Activated naive CD4-positive, alpha-beta T cell treated with anti-CD3 and anti-CD28 coated beads for 36 hours (primary cell): ENCODE results near the gene VENTX. TPM values are rescaled to one million over a fixed set of nuclear protein-coding genes. Genes with fewer than 3 reads are reported as not detected.

Experiments
- CTCF ChIA-PET: fragments of 350-600 bp; sonication (Branson Sonifier 250); formaldehyde crosslinking; loops from one replicate; lab custom pipeline; 2021; ENCODE audit warnings: antibody characterized with exemption; lab: Charles Lee
- DNase-seq: peaks from one replicate; pipeline ENCODE4 v3.0.0-alpha.2; 2020
- H3K27ac Mint-ChIP-seq: one replicate; pipeline ENCODE4 v1.8.0; 2021; ENCODE audit warnings: mild to moderate bottlenecking, mixed read lengths
- H3K27me3 Mint-ChIP-seq: one replicate; pipeline ENCODE4 v1.8.0; 2021; ENCODE audit warnings: low read depth, mixed read lengths
- H3K36me3 Mint-ChIP-seq: one replicate; pipeline ENCODE4 v1.8.0; 2021; ENCODE audit warnings: low read depth, mixed read lengths
- H3K4me1 Mint-ChIP-seq: one replicate; pipeline ENCODE4 v1.8.0; 2021; ENCODE audit warnings: low read depth, mixed read lengths
- H3K4me3 Mint-ChIP-seq: one replicate; pipeline ENCODE4 v1.8.0; 2021; ENCODE audit warnings: mild to moderate bottlenecking, moderate library complexity, mixed read lengths
- H3K9me3 Mint-ChIP-seq: one replicate; pipeline ENCODE4 v1.8.0; 2021; ENCODE audit warnings: mixed read lengths
- intact Hi-C: fragments of 100-400 bp; cut with micrococcal nuclease; formaldehyde crosslinking; loops from one replicate; pipeline ENCODE4 v1.15.1; 2023
- total RNA-seq, 2 experiments: library from RNA; stranded (reverse); gene quantifications; one replicate each; pipeline ENCODE4 v1.2.3, GENCODE V29; 2021

VENTX gene
- total RNA-seq, 2 experiments from 2014 or later = not detected

DNA sequence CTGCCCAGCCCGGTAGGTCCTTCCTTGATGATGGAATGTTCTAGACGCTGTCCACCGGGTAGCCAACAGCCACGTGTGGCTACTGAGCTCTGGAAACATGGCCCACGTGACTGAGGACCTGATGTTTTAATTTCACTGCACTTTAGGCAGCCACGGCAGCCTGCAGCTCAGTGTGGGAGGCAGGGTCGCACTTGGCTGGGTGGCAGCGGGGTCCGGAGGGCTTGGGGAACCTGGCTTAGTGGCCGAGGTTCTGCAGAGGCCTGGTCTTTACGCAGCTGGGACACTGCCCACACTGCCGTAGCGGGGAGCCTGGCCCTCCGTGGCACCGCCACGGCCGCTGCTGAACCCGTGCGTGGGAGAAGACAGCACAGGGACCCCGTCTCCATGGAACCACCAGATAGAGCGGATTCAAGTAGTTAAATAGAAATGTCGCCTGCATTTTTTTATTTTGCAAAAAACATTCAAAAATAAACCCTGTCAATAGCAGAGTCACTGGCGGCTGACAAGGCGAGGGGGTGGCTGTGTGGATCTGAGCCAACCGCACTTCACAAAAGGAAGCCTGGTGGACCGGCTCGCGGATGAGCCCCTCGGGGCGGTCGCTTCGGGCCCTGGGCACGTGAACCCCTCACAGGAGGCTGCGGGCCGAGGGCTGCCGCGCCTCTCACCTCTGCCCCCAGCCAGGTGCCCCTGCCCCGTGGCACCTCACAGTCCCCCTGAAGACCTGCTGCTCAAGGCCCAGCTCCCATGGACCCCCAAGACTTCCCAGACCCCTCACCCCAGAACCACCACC is 33.2 kb upstream of the VENTX start:
- DNase-seq = no peak
- Mint-ChIP-seq H3K36me3 (no peaks in the 10 kb centered on the region), H3K4me1 (no peaks in the 10 kb centered on the region), H3K9me3 (no peaks in the 10 kb centered on the region), H3K27me3 (no peaks in the 10 kb centered on the region), H3K4me3 (no peak overlapping the region), H3K27ac (no peak overlapping the region)
- intact Hi-C loops = no loop called here
- CTCF ChIA-PET = interaction anchor here (0.5 kb wide), 1 partner anchor 107 kb away, joined by 4 read pairs; no protein-coding TSS in a partner anchor

DNA sequence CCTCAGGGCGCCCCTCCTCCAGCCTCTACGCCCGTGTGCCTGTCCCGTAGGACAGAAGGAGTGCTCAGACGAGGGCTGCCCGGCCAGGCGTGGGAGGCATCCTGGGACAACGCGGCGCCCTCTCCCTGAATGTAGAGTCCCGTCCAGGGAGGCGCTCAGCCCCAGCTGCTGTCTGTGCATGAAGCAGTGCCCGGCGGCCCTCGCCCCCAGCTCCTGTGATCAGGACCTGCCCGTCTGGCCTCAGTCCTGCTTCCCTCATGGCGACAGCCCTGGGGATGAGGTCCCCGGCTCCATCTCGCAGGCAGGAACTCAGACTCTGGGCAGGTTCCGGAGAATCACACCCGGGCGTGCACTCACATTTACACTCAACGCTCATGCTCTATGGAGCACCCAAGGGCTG is 32.5 kb upstream of the VENTX start:
- CTCF ChIA-PET = no interaction called here
- H3K4me1 Mint-ChIP-seq = no peaks in the 10 kb centered on the region
- no peak for DNase-seq
- H3K27me3 Mint-ChIP-seq = no peaks in the 10 kb centered on the region
- intact Hi-C loops = no loop called here
- H3K4me3 Mint-ChIP-seq = no peak overlapping the region
- no peak overlapping the region for H3K27ac Mint-ChIP-seq
- no peaks in the 10 kb centered on the region for H3K36me3 Mint-ChIP-seq
- H3K9me3 Mint-ChIP-seq = no peaks in the 10 kb centered on the region

DNA sequence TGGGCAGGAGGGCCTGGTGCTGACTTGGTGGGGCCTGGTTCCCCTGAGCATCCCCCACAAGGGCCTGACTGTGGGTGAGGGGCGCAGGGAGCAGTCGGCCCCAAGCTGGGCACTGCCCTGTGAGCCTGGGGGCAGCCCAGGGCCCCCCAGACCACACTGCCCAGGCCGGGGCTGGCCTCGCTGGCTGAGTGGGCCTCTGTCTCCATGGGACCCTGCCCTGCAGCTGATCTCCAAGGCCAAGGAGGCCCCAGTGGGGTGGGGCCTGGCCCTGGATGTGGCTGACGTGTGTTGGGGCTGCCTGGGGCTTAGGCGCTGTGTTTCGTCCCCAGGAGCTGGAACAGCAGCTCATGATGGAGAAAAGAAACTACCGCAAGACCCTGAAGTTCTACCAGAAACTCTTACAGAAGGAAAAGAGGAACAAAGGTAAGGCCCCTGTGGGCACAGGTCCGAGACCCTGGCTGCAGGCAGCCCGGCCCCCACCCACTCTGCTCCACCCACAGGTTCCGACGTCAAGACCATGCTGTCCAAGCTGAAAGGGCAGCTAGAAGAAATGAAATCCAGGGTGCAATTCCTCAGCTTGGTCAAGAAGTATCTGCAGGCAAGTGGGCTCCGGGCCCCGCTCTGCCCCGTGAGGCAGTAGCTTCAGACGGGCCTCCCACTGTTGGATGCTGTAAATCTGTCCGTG is 31.2 kb upstream of the VENTX start:
- H3K4me1 Mint-ChIP-seq = peaks cover 4% of the 10 kb centered on the region
- H3K4me3 Mint-ChIP-seq = no peak overlapping the region
- no peaks in the 10 kb centered on the region for H3K36me3 Mint-ChIP-seq
- intact Hi-C loops = no loop called here
- no peak overlapping the region for H3K27ac Mint-ChIP-seq
- H3K9me3 Mint-ChIP-seq = no peaks in the 10 kb centered on the region
- CTCF ChIA-PET = no interaction called here
- DNase-seq = no peak
- no peaks in the 10 kb centered on the region for H3K27me3 Mint-ChIP-seq

DNA sequence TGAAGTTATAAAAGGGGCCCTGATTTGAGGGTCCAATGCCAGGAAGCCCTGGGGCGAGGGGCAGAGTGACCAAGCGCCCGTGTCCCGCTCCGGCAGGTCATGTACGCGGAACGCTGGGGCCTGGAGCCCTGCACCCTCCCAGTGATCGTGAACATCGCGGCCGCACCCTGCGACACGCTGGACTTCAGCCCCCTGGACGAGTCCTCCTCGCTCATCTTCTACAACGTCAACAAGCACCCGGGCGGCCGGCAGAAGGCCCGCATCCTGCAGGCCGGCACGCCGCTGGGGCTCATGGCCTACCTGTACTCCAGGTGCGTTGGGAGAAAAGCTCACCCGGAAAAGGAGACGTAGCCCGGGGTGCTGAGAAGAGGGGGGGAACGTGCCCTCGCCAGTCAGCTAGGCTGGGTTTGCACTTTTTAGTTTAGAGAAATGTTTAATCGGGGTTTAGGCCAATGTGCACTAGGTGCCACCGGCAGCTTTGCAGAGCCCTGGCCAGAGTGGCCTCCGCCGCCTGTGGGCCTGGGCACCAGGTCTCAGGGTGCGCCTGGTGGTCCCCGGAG is 30.5 kb upstream of the VENTX start:
- intact Hi-C loops = no loop called here
- Mint-ChIP-seq H3K4me3 (no peak overlapping the region), H3K36me3 (no peaks in the 10 kb centered on the region), H3K27me3 (no peaks in the 10 kb centered on the region), H3K27ac (no peak overlapping the region), H3K9me3 (no peaks in the 10 kb centered on the region), H3K4me1 (peaks cover 4% of the 10 kb centered on the region)
- no peak for DNase-seq
- CTCF ChIA-PET = no interaction called here

DNA sequence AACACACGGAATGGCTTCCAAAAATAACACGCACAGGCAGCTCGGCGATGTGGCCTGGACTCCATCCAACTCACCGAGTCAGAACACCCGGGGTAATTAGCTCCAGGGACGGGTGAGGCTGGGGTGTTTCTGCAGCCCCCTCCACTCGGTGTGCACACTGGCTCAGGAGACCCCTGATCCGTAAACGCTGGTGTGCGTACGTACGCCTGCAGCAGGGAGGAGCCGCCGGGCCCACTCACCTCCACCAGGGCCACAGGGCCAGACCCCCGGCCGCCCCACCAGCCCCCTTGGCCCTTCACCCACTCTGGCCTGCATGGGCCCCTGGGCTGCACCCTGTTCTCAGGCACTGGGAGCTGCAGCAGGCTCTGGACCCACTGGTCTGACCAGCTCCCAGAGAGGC is 30.0 kb upstream of the VENTX start:
- DNase-seq = no peak
- CTCF ChIA-PET = no interaction called here
- Mint-ChIP-seq H3K27me3 (no peaks in the 10 kb centered on the region), H3K36me3 (no peaks in the 10 kb centered on the region), H3K27ac (no peak overlapping the region), H3K4me3 (no peak overlapping the region), H3K4me1 (peaks cover 4% of the 10 kb centered on the region), H3K9me3 (no peaks in the 10 kb centered on the region)
- intact Hi-C loops = no loop called here

DNA sequence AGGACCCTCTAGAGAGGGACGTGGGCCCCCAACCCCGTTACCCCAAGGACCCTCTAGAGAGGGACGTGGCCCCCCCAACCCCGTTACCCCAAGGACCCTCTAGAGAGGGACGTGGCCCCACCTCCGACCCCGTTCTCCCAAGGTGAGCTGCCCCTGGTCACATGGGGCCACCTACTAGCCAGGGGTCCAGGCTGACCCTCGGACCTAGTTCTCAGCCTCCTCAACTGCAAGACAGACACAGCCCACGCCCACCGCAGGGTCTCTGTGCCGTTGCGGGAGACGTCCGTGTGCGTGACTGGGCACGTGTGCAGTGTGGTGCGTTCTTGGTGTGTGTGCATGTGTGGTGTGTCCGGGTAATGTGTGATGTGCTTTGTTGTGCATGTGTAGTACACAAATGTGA is 29.2 kb upstream of the VENTX start:
- Mint-ChIP-seq H3K4me1 (peaks cover 4% of the 10 kb centered on the region), H3K27ac (no peak overlapping the region), H3K4me3 (no peak overlapping the region), H3K9me3 (no peaks in the 10 kb centered on the region), H3K36me3 (no peaks in the 10 kb centered on the region), H3K27me3 (no peaks in the 10 kb centered on the region)
- CTCF ChIA-PET = no interaction called here
- no peak for DNase-seq
- intact Hi-C loops = no loop called here

DNA sequence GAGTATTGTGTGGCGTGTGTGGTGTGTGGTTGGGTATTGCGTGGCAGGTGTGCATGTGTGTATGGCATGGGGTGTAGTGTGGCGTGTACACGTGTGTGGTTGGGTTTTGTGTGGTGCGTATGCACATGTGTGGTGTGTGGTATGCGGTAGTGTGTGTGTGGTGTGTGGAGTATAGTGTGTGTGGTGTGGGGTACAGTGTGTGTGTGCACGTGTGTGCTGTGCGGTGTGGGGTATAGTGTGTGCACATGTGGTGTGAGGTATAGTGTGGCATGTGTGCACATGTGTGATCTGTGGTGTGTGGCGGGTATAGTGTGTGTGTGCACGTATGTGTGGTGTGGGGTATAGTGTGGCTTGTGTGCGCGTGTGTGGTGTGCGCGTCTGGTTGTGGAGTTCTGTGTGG is 28.5 kb upstream of the VENTX start:
- H3K4me3 Mint-ChIP-seq = no peak overlapping the region
- H3K36me3 Mint-ChIP-seq = no peaks in the 10 kb centered on the region
- no peak for DNase-seq
- no peaks in the 10 kb centered on the region for H3K27me3 Mint-ChIP-seq
- no peak overlapping the region for H3K27ac Mint-ChIP-seq
- peaks cover 4% of the 10 kb centered on the region for H3K4me1 Mint-ChIP-seq
- H3K9me3 Mint-ChIP-seq = no peaks in the 10 kb centered on the region
- intact Hi-C loops = no loop called here
- CTCF ChIA-PET = no interaction called here

DNA sequence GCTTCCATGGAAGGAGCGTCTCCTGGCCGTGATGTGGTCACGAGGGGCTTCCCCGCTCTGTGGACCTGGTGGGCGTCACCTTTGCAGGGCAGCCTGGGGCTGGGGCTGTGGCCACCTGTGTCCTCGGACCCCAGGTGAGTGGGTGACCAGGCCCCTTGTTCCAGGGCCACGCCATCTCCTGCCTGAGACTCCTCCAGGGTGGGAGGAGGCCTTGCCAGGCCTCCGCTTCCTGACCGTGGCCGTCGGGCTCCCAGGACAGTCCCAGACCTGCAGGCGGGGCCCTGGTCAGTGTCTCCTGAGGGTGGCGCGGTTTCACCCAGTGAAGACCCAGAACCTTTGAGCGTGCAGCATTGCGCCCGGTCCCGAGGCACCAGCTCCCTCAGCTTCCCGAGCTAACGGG is 28.0 kb upstream of the VENTX start:
- no peaks in the 10 kb centered on the region for H3K27me3 Mint-ChIP-seq
- intact Hi-C loops = no loop called here
- H3K9me3 Mint-ChIP-seq = no peaks in the 10 kb centered on the region
- no peak overlapping the region for H3K27ac Mint-ChIP-seq
- CTCF ChIA-PET = no interaction called here
- no peaks in the 10 kb centered on the region for H3K36me3 Mint-ChIP-seq
- no peak overlapping the region for H3K4me3 Mint-ChIP-seq
- DNase-seq = no peak
- peaks cover 4% of the 10 kb centered on the region for H3K4me1 Mint-ChIP-seq

DNA sequence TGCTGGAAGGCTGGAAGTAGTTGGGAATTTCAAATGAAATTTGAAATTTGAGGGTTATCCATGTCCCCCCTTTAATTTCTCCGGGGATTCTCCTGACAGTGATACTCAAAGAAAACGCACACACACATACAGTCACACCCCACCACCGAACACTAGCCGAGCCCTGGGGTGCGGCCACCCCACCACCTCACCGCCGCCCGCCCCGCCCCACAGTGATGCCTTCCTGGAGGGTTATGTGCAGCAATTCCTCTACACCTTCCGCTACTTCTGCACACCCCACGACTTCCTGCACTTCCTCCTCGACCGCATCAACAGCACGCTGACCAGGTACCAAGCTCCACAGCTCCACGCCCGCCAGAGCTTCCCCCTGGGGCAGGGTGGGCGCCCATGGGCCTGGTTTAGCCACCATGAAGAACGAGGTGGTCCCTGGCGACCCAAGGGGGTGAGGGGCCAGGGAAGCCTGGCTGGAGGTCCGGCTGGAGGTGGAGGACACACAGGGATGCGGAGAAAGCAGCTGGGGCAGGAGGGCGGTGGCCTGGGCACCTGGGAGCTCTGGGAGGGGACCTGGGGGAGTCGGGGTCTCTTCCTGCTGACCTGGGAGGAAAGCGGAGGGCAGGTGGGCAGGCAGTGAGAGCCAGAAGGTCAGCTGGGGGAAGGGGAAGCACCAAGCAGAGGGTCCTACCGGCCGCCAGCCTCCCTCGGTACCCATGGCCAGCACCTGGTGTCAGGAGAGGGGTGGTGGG is 27.1 kb upstream of the VENTX start:
- Mint-ChIP-seq H3K9me3 (no peaks in the 10 kb centered on the region), H3K4me1 (peaks cover 4% of the 10 kb centered on the region), H3K27me3 (no peaks in the 10 kb centered on the region), H3K36me3 (no peaks in the 10 kb centered on the region), H3K4me3 (no peak overlapping the region), H3K27ac (no peak overlapping the region)
- CTCF ChIA-PET = no interaction called here
- no peak for DNase-seq
- intact Hi-C loops = no loop called here

DNA sequence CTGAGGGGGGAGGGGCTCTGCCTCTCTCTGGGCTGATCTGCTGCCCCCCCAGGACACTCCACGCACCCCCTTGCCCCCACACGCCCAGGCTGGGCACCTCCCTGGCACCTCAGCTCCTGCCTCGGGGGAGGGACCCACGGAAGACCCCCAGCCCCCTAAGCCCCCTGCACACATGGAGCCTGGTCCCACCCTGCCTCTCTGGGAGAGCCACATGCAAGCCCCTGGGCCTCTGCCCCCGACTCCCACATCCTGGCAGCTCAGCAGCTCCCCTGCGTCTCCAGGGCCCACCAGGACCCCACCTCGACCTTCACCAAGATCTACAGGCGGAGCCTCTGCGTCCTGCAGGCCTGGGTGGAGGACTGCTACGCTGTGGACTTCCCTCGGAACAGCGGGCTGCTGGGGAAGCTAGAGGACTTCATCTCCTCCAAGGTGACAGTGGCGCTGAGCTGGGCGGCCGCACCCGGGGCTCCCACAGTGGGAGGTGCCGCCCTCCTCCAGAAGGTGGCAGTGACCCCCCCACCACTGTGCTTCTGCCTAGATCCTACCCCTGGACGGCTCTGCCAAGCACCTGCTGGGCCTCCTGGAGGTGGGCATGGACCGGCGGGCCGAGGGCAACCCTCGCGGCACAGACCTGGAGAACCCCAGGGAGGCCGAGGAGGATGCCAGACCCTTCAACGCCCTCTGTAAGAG is 26.4 kb upstream of the VENTX start:
- Mint-ChIP-seq H3K27me3 (no peaks in the 10 kb centered on the region), H3K4me3 (no peak overlapping the region), H3K27ac (no peak overlapping the region), H3K4me1 (peaks cover 4% of the 10 kb centered on the region), H3K36me3 (no peaks in the 10 kb centered on the region), H3K9me3 (no peaks in the 10 kb centered on the region)
- CTCF ChIA-PET = no interaction called here
- intact Hi-C loops = no loop called here
- DNase-seq = no peak

DNA sequence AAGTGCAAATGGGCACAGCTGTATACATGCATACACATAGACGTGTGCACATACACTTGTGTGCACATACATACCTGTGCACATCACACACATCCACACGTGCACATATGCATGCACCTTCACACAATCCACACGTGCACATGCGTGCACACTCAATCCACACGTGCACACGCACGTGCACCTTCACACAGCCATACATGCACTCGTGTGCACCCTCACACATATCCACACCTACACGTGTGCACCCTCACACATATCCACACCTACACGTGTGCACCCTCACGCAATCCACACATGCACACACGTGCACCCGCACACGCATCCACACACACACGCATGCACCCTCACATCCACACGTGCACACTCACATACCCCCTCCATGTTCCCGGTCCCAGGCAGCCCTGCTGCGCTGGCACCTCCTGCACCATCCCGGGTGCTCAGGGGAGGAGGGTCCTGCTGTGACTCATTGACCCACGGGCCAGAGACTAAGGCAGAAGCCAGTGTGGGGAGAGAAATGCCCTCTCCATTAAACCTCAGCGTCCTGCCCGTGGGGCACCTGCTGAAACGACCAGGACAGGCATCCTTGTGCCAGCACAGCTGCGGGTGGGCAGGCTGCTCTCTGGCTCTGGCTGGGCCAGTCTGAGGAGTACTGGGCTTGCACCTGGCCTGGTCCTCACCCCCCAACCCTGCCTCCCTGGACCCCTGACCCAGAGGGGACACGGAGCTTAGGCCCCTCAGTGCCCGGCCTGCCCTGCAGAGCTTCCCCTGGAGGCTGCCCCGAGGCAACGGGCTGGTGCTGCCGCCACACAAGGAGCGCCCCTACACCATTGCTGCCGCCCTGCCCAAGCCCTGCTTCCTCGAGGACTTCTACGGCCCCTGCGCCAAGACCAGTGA is 25.4 kb upstream of the VENTX start:
- H3K27ac Mint-ChIP-seq = no peak overlapping the region
- H3K4me3 Mint-ChIP-seq = no peak overlapping the region
- H3K4me1 Mint-ChIP-seq = peaks cover 4% of the 10 kb centered on the region
- H3K36me3 Mint-ChIP-seq = no peaks in the 10 kb centered on the region
- H3K9me3 Mint-ChIP-seq = no peaks in the 10 kb centered on the region
- CTCF ChIA-PET = no interaction called here
- intact Hi-C loops = no loop called here
- no peaks in the 10 kb centered on the region for H3K27me3 Mint-ChIP-seq
- no peak for DNase-seq
